HG02943 (cell line): ENCODE data around the gene TET3.

ENCODE experiments used
- ATAC-seq: cut with Tn5 transposase; IDR thresholded peaks from one replicate; pipeline ENCODE4 v1.9.1; 2021; ENCODE audit warnings: mild to moderate bottlenecking, low read depth, moderate library complexity; ENCODE audit not compliant: unreplicated experiment

Gene TET3

GRCh38 chr2:73985308-73986084 lies 786 bp downstream of the TET3 start:
- no peak for ATAC-seq

- ATAC-seq = no peak
Observed at GRCh38 chr2:73986085-73986681, 1.5 kb downstream of the TET3 start.

- ATAC-seq = no peak
Observed at GRCh38 chr2:73987109-73987947, 2.6 kb downstream of the TET3 start.

DNA sequence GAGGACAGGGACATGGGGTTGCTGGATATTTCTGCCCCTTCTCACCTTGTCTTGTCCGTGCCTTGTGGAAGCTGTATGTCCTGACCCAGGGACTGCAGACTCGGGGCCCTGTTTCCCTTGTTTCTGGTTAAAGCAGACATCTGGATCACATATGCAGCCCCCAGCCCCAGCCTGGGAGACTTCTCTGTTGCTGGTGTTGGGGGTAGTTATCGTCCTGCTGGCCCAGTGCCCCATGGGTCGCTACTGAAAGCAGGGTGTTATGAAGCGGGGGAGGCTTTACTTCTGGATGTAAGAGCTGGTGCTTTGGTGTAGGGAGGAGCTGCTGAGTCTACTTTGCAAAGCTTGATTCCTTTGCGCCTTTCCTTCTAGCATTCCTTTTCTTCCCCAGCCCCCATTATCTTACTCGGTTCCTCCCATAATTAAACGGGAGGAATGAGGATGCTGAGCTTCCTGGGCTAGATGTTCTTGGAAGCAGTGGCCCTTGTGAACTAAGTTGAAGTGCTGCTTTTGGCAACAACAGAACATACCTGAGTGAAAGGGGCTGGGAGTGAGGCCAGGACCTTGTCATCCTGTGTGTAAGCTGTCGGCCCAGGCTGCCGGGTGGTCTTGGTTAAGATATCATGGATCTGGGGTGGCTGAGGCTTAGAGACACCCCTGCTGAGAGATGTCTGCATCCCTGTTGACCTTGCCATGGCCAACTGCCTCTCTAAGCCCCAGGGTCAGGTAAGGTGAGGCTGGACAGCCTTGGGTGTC lies 3.4 kb downstream of the TET3 start:
- ATAC-seq = no peak

DNA sequence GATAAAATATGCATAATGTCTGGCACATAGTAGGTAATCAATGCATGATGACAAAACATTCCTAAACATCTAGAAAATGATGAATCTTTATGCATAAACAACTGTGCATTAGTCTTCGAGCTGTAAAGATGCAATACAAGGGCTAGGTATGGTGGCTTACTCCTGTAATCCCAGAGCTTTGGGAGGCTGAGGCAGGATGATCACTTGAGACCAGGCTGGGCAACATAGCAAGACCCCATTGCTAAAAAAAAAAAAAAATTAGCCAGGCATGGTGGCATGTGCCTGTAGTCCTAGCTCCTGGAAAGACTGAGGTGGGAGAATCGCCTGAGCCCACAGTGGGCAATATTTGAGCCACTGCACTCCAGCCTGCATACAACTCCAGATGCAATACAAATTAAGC lies 5.3 kb downstream of the TET3 start:
- no peak for ATAC-seq

DNA sequence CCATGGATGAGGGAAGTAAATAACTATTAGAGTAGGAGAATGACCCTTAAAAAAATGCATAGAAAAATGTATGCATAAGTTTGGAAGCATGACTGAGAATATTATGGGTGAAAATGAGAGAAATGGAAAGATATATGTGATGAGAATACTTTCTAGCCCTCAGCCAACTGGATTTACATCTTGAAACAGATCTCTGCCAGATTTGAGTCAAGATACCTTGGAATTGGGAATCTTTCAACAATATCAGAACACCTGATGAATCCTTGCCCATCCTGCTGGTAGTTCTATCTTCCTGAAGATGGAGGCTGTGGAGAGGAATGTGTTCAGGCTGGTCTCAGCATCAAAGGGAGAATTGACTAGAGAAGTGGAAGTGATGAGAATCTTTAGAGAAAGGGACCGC lies 5.8 kb downstream of the TET3 start:
- ATAC-seq = no peak

- ATAC-seq = no peak
Observed at GRCh38 chr2:73992036-73992435, 7.3 kb downstream of the TET3 start.

DNA sequence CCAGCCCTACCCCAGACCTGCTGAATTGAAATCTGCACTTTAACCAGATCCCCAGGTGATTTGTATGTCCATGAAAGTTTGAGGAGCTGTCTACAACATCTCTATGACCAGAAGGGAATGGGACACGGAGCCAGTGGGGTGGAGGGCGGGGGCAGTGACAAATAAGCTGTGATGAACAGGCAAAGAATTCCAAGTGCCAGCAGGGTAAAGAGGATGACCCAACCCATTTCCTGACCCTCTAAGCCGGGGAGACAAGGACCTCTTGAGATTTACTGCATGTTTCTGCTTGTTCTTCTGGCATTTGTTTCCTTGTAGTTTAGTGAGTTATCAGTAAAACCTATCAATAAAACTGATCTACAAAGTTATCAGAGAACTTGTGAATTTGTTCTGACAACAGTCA lies 8.7 kb downstream of the TET3 start:
- no peak for ATAC-seq

DNA sequence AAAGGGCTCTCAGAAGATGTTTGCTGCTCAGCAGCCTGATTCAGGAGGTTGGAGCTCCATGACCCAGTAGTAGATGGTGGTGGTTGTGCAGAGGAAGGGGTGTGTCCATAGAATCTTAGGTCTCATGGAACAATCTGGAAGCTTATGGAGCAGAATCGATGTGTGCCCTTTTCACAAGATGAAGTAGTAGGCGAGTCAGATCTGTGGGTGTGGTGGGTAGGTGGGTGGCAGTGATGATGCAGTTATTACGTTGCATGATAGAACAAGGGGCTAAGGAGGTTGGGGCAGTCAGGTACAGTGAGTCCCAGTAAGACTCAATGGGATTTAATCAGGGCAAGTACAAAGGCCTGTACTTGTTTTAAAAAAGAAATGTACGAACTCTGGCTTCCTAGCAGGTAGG lies 9.1 kb downstream of the TET3 start:
- no peak for ATAC-seq

DNA sequence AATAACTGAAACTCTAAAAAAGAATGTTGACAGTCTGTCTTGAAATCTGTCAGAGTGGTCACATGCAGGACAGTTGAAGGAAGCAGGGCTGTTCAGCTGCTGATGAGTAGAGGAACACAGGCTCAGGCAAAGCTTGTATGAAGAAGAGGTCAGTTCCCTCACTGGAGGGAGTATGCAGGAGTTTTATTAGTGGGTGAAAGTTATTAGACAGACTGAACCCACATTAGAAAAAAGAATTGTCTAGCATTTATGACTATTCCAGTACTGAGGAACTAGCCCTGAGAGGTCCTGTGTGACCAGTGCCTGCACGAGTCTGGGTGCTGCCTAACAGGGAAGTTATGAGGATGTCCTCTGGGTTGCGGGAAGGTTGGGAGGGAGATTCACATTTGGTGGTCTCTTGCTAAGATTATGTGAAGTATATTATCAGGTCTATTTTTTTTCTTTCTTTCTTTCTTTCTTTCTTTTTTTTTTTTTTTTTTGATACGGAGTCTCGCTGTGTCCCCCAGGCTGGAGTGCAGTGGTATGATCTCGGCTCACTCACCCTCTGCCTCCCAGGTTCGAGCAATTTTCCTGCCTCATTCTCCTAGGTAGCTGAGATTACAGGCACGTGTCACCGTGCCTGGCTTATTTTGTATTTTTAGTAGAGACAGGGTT lies 9.6 kb downstream of the TET3 start:
- no peak for ATAC-seq

DNA sequence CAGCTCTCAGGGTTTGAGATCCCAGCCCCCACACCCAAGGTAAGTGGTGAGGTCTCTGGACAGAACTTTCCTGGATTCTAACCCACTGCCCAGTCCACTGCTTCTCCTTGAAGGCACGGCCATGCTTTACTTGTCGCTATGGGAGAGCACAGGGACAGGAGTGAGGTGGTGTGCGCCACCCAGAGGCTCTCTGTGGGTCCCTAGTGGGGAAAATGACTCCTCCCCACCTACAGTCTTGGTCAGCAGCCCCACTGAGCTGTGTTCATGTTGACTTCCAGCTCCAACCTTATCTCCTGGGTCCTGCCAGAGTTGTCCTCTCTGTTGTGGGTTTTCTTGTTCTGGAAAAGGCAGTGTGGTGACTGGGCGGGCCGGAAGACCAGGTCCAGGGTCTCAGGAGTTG lies 11.1 kb downstream of the TET3 start:
- ATAC-seq = no peak

DNA sequence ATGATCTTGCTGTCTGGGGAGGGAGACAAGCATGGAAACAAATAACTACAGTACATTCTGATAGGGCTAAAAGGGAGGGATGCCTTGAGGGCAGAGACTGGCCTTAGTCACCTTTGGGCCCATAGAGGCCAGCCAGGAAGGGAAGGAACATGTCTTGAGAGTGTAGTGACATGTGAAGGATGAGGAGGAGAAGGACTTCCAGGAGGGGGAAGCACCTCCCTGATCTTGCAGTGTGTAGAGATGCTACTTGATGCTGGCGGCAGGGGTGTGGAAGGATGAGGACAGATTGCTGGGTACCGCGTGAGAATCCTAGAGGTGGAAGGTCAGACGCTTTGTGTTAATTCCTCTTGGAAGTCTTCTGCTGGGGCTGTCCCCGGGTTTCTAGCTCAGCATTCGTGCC lies 13.1 kb downstream of the TET3 start:
- no peak for ATAC-seq

DNA sequence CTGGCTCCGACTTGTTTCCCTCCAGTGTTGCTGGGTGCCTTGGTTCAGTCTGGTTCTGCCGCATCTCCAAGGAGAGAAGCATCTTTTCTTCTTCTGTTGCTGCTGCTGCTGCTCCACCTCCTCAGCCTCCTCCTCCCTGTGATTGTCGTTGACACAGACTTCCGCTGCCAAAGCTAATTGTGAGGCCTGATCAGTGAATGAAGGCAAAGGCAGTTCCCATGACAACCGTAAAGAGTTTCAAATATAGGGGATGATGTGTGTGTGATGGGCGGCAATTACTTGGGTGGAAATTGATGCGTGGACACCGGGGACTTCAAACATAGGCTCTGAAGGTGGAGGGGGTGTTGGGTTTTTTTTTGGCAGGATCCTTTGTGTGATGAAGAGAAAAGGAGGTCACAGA lies 13.7 kb downstream of the TET3 start:
- no peak for ATAC-seq

DNA sequence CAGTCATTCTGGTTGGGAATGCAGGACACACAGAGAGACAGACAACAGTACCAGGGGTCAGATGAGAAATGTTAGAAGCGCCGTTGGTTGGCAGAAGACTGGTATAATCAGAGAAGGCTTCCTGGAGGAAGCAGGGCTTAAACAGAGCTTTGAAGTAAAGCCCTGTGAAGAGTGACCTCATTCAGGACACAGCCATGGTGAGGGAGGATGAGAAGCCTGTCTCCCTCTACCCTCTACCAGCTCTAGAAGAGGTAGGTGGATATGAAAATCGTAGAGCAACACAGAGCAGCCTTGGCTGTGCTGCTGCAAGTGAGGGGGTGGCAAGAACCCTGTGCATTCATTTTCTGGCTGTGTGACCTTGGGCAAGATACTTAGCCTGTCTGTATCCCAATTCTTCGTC lies 14.2 kb downstream of the TET3 start:
- ATAC-seq = no peak

DNA sequence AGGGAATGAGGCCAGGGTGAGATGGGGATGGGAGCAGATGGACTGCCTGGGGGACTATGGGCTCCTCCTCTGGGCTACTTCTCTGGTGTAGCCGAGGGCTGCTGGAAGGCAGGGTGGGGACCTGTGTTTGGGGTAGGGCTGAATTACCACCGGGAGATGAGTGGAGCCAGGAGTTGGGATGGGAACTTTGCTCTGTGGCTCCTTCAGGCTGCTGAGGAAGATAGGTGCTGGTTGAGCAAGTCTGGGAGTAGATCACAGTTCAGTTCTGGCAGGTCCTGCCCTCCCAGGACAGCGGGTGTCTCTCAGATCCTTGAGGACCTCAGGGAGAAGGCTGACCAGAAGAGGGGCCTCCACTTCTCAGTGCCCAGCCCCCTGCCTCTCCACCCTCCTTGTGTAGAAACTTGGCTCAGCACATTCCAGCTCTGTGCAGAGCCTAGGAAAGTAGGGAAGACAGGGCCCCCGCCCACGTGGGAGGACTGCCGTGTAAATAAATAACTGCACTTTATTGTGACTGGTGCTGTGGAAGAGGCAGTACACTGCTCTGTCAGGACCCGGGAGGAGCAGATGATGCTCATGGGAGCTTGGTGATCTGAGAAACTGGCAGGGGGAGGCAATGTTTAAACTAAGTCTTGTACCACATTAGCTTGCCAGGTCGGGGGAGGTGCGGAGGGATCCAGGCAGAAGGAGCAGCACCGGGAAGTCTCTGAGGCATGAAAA lies 15.3 kb downstream of the TET3 start:
- ATAC-seq = no peak

- ATAC-seq = no peak
Observed at GRCh38 chr2:74000666-74001065, 16.0 kb downstream of the TET3 start.

DNA sequence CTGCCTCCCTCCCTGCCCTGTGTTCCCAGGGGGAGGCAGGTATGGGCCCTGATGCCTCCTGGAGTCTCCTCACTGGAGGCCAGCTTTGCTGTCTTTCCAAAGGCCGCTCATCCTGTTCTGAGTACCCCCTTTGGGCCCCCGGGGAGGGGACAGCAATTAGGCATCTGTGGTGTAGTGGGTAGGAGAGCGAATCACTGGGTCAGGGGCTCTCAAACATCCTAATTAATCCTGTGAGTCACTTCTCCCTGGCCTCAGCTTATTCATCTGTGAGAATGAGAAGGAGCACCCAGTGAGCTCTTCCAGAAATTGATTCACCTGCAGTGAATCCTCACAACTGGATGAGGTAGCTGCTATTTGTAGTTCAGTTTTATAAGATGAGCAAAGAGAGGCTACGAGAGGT lies 16.4 kb downstream of the TET3 start:
- ATAC-seq = no peak

- peak; percentile 37 for ATAC-seq
Observed at GRCh38 chr2:74001781-74002504, 17.2 kb downstream of the TET3 start.
